HCT116 (cell line): Measurements from ENCODE around the gene SHC1. TPM values are rescaled to one million over a fixed set of nuclear protein-coding genes. Genes with fewer than 3 reads are reported as not detected.
A peak's percentile ranks its signal among the peaks of the same experiment; 100 is the strongest.

ENCODE experiments used
- ATAC-seq: fragments of 200-7000 bp; cut with Tn5 transposase; 2 replicates; pipeline ENCODE4 v1.9.1; 2020; ENCODE audit warnings: mild to moderate bottlenecking, moderate library complexity
- BruUV-seq: library from RNA; stranded (reverse); fragments of 400-500 nt; replicated peaks from 2 replicates; lab custom pipeline; 2021; lab: Mats Ljungman, UMichigan
- CTCF ChIA-PET: fragments of 300-600 bp; sonication (Branson Sonifier 250); formaldehyde crosslinking; loops from one replicate; lab custom pipeline; 2021; ENCODE audit warnings: antibody characterized with exemption; lab: Charles Lee
- POLR2A ChIA-PET: fragments of 300-600, 350-600 bp; sonication (Branson Sonifier 250); formaldehyde crosslinking; loops from one replicate; lab custom pipeline; 2021; ENCODE audit warnings: antibody characterized with exemption; lab: Charles Lee
- RAD21 ChIA-PET, 2 experiments: fragments of 300-600 bp; sonication (Branson Sonifier 250); formaldehyde crosslinking; loops; one replicate each; lab custom pipeline; 2023; ENCODE audit warnings: low total read pairs in 2 of 2; ENCODE audit not compliant: uncharacterized antibody in 2 of 2, unreplicated experiment in 2 of 2, low non-redundant PET in 1 of 2; lab: Charles Lee
- DNase-seq: peaks from one replicate; pipeline ENCODE4 v3.0.0-alpha.2; 2010; ENCODE audit warnings: low read depth, low spot score
- H2AFZ ChIP-seq: fragments of 200-600 bp; shearing (Covaris generic), sonication (generic); 2 replicates; pipeline ENCODE4 v1.6.1; 2017; ENCODE audit warnings: low read depth, mixed run types, mixed read lengths, antibody characterized with exemption, low read length; ENCODE audit not compliant: poor library complexity, severe bottlenecking
- H3K27ac ChIP-seq: 2 replicates; pipeline ENCODE4 v1.5.1; 2012; ENCODE audit warnings: low read depth, low read length
- H3K27me3 ChIP-seq: fragments of 200-600 bp; sonication (generic); 2 replicates; pipeline ENCODE4 v1.6.1; 2016; ENCODE audit warnings: mixed run types, low read length, mixed read lengths; ENCODE audit not compliant: insufficient read depth
- H3K36me3 ChIP-seq, 2 experiments: fragments of 200-500 bp in 1 of 2; fragments of 200-600 bp in 1 of 2; sonication (Bioruptor generic) in 1 of 2; sonication (generic) in 1 of 2; 2 replicates each; pipeline versions ENCODE4 v1.5.1 to v1.6.1; 2014 to 2016; ENCODE audit warnings: low read length in 2 of 2, inconsistent platforms in 1 of 2, mixed read lengths in 1 of 2, mixed run types in 1 of 2; ENCODE audit not compliant: insufficient read depth in 2 of 2, control insufficient read depth in 1 of 2
- H3K4me1 ChIP-seq, 2 experiments: fragments of 200-600 bp in 1 of 2; sonication (generic) in 1 of 2; 2 replicates each; pipeline versions ENCODE4 v1.5.1 to v1.6.1; 2012 to 2017; ENCODE audit warnings: low read length in 2 of 2, inconsistent platforms in 1 of 2, mild to moderate bottlenecking in 1 of 2, mixed read lengths in 1 of 2, mixed run types in 1 of 2, moderate library complexity in 1 of 2; ENCODE audit not compliant: insufficient read depth in 2 of 2, control insufficient read depth in 1 of 2
- H3K4me2 ChIP-seq: fragments of 200-600 bp; sonication (generic); 2 replicates; pipeline ENCODE4 v1.6.1; 2017; ENCODE audit warnings: mixed run types, low read length, mixed read lengths
- H3K4me3 ChIP-seq, 2 experiments: fragments of 200-600 bp in 1 of 2; sonication (generic) in 1 of 2; replicated peaks in 1 of 2; 2 replicates each; pipeline ENCODE4 v1.5.1; 2011 to 2016; ENCODE audit warnings: low read length in 2 of 2, control low read depth in 1 of 2, low read depth in 1 of 2, mild to moderate bottlenecking in 1 of 2, mixed read lengths in 1 of 2, mixed run types in 1 of 2
- H3K79me2 ChIP-seq: fragments of 200-600 bp; sonication (generic); 2 replicates; pipeline ENCODE4 v1.6.1; 2017; ENCODE audit warnings: mild to moderate bottlenecking, mixed run types, low read length, moderate library complexity, mixed read lengths; ENCODE audit not compliant: insufficient read depth
- H3K9ac ChIP-seq: fragments of 200-600 bp; sonication (generic); 2 replicates; pipeline ENCODE4 v1.6.1; 2016; ENCODE audit warnings: low read length, mixed read lengths
- H3K9me2 ChIP-seq: fragments of 200-600 bp; sonication (generic), shearing (Covaris generic); 2 replicates; pipeline ENCODE4 v1.6.1; 2017; ENCODE audit warnings: mixed run types, mild to moderate bottlenecking, moderate library complexity; ENCODE audit not compliant: insufficient read depth
- H3K9me3 ChIP-seq, 2 experiments: fragments of 200-500 bp in 1 of 2; fragments of 200-600 bp in 1 of 2; sonication (Bioruptor generic) in 1 of 2; sonication (generic) in 1 of 2; 2 replicates each; pipeline ENCODE4 v1.6.1; 2014 to 2017; ENCODE audit warnings: low read length in 2 of 2, mixed read lengths in 2 of 2, inconsistent platforms in 1 of 2, low read depth in 1 of 2, mild to moderate bottlenecking in 1 of 2, mixed run types in 1 of 2, moderate library complexity in 1 of 2; ENCODE audit not compliant: control insufficient read depth in 1 of 2, insufficient read depth in 1 of 2
- H4K20me1 ChIP-seq: fragments of 200-600 bp; sonication (generic), shearing (Covaris generic); 2 replicates; pipeline ENCODE4 v1.6.1; 2017; ENCODE audit warnings: mixed run types, mild to moderate bottlenecking, moderate library complexity; ENCODE audit not compliant: insufficient read depth
- CBX3 ChIP-seq: IDR thresholded peaks from 2 replicates; pipeline ENCODE4 v1.6.1; 2012; ENCODE audit warnings: low read depth
- EGR1 ChIP-seq: IDR thresholded peaks from 2 replicates; pipeline ENCODE4 v1.6.1; 2012; ENCODE audit warnings: low read depth
- POLR2A ChIP-seq: IDR thresholded peaks from 2 replicates; pipeline ENCODE4 v1.7.0; 2011; ENCODE audit warnings: borderline replicate concordance; ENCODE audit not compliant: insufficient read depth, insufficient read length; ENCODE audit errors: extremely low read depth
- SIN3A ChIP-seq: IDR thresholded peaks from 2 replicates; pipeline ENCODE4 v1.6.1; 2012; ENCODE audit warnings: low read depth
- SP1 ChIP-seq: IDR thresholded peaks from 2 replicates; pipeline ENCODE4 v1.6.1; 2012; ENCODE audit warnings: low read depth
- TCF7L2 ChIP-seq: IDR thresholded peaks from 2 replicates; pipeline ENCODE4 v1.7.0; 2011; ENCODE audit warnings: borderline replicate concordance, inconsistent platforms; ENCODE audit not compliant: insufficient read depth, insufficient read length; ENCODE audit errors: extremely low read depth
- intact Hi-C: fragments of 100-400 bp; cut with micrococcal nuclease; formaldehyde crosslinking; loops from 2 replicates; pipeline ENCODE4 v1.10.0; 2022
- total RNA-seq: library from RNA; stranded (reverse); gene quantifications from one replicate; pipeline ENCODE4 v1.2.1, GENCODE V29; 2021; ENCODE audit not compliant: unreplicated experiment
- TF ChIP-seq, protein P1 (sequence below), 3 experiments: fragments of 200-600 bp in 1 of 3; sonication (generic) in 1 of 3; IDR thresholded peaks in 2 of 3; conservative IDR thresholded peaks in 1 of 3; 2 replicates each; pipeline ENCODE4 v1.5.1; 2012 to 2017; ENCODE audit warnings: low read depth in 2 of 3, low read length in 2 of 3, antibody characterized with exemption in 1 of 3, borderline replicate concordance in 1 of 3, control low read depth in 1 of 3, mild to moderate bottlenecking in 1 of 3, mixed read lengths in 1 of 3, mixed run types in 1 of 3, moderate library complexity in 1 of 3; ENCODE audit not compliant: insufficient read depth in 1 of 3
- TF ChIP-seq, protein P2 (sequence below): IDR thresholded peaks from 2 replicates; pipeline ENCODE4 v1.6.1; 2012
- TF ChIP-seq, protein P3 (sequence below): IDR thresholded peaks from 2 replicates; pipeline ENCODE4 v1.6.1; 2012; ENCODE audit warnings: low read depth

The SHC1 gene
- total RNA-seq, 1 experiment from 2014 or later, result 148 TPM

DNA sequence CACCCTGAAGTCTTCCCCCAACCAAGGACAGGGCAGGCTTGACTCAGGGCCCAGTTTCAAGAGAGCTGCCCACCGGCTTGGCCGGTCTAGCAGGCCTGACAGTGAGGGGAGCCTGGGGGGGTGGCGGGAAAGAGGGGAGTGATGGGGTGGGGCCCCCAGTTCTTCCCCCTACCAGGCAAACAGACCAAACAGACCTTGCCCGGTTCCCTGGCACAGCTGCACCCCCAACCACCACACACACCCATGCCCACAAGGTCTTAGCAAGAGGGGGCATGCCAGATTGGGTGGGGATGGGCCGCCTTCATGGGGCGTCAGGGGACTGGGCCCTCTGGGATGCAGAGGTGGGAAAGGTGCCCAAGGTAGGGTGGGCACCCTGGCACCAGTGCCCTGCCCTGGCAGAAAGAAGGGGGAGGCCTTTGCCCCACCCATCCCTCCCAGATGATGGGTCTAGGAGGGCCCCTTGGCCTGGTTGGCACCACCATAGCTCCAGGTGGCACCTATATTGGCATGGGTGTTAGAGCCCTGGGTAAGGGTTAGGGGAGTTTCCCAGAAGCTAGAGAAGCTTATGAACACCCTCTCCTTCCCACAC, 41.0 kb upstream of the SHC1 start:
- H3K27me3 ChIP-seq, result no peaks in the 10 kb centered on the region
- ChIA-PET RAD21 (no interaction called here), CTCF (no interaction called here), POLR2A (interaction anchor here (0.5 to 1.0 kb wide), 2 partner anchors 10 to 20 kb away, joined by 3 read pairs; no protein-coding TSS in a partner anchor)
- no peak; the same call in 1 of the 2 replicates for ATAC-seq
- no TSS peak for BruUV-seq
- peaks cover 63% of the 10 kb centered on the region for H3K79me2 ChIP-seq
- TF ChIP-seq, protein P1, sequence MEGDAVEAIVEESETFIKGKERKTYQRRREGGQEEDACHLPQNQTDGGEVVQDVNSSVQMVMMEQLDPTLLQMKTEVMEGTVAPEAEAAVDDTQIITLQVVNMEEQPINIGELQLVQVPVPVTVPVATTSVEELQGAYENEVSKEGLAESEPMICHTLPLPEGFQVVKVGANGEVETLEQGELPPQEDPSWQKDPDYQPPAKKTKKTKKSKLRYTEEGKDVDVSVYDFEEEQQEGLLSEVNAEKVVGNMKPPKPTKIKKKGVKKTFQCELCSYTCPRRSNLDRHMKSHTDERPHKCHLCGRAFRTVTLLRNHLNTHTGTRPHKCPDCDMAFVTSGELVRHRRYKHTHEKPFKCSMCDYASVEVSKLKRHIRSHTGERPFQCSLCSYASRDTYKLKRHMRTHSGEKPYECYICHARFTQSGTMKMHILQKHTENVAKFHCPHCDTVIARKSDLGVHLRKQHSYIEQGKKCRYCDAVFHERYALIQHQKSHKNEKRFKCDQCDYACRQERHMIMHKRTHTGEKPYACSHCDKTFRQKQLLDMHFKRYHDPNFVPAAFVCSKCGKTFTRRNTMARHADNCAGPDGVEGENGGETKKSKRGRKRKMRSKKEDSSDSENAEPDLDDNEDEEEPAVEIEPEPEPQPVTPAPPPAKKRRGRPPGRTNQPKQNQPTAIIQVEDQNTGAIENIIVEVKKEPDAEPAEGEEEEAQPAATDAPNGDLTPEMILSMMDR (IDR thresholded peaks at IDR 0.05 in 2 of 3, conservative IDR thresholded peaks at IDR 0.05 in 1 of 3; ENCODE audit: borderline replicate concordance in 1 of 3, insufficient read depth in 1 of 3, low read depth in 2 of 3, low read length in 2 of 3), result no peak
- TF ChIP-seq POLR2A, result no peak
- H3K4me1 ChIP-seq, result peaks cover 7 to 61% of the 10 kb centered on the region in 2 experiments
- H4K20me1 ChIP-seq, result no peaks in the 10 kb centered on the region
- peaks cover 13 to 23% of the 10 kb centered on the region in 2 experiments; a peak in 3 of 4 replicates for H3K36me3 ChIP-seq
- intact Hi-C loops, result no loop called here
- peak overlapping the region; percentile 53 for H3K4me2 ChIP-seq
- H3K9me3 ChIP-seq, result no peaks in the 10 kb centered on the region
- no peaks in the 10 kb centered on the region for H3K9me2 ChIP-seq
- no peak for DNase-seq
- no peak overlapping the region for H3K27ac ChIP-seq
- no peak overlapping the region for H3K9ac ChIP-seq
- no peak overlapping the region for H3K4me3 ChIP-seq
- no peak overlapping the region for H2AFZ ChIP-seq

DNA sequence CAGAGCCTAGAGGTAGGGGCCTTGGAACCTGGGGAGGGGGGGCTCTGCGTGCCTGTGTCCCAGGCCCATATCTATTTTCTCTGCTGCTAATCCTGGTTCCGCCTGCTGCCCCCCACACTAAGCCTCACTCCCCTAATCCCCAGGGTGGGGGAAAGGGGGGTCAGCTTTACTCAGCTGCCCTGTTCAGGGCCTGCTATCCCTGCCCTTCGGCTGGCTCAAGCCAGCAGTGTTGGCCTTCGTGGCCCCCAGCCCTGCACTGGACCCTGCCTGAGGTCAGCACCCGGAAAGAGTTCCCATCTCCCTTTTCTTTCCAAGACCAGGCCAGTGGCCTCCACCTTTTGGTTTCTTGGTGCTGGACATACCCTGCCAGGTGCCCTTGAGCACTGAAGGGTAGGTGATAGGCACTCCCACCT, 40.5 kb upstream of the SHC1 start:
- BruUV-seq, result no TSS peak
- Histone ChIP-seq H3K79me2 (peaks cover 68% of the 10 kb centered on the region), H3K4me3 (no peak overlapping the region), H4K20me1 (no peaks in the 10 kb centered on the region), H3K9me3 (no peaks in the 10 kb centered on the region), H3K27me3 (no peaks in the 10 kb centered on the region), H3K27ac (no peak overlapping the region), H2AFZ (no peak overlapping the region), H3K4me2 (no peak overlapping the region), H3K9me2 (no peaks in the 10 kb centered on the region), H3K4me1 (peaks cover 7 to 63% of the 10 kb centered on the region in 2 experiments), H3K9ac (no peak overlapping the region), H3K36me3 (peaks cover 10 to 18% of the 10 kb centered on the region in 2 experiments; a peak in 3 of 4 replicates)
- POLR2A ChIA-PET, result no interaction called here
- TF ChIP-seq SP1 (no peak), POLR2A (no peak), SIN3A (no peak), TCF7L2 (no peak), CBX3 (no peak), EGR1 (no peak)
- TF ChIP-seq, protein P1 (IDR thresholded peaks at IDR 0.05 in 2 of 3, conservative IDR thresholded peaks at IDR 0.05 in 1 of 3; ENCODE audit: borderline replicate concordance in 1 of 3, insufficient read depth in 1 of 3, low read depth in 2 of 3, low read length in 2 of 3), result no peak
- TF ChIP-seq, protein P2, sequence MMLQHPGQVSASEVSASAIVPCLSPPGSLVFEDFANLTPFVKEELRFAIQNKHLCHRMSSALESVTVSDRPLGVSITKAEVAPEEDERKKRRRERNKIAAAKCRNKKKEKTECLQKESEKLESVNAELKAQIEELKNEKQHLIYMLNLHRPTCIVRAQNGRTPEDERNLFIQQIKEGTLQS, result no peak
- TF ChIP-seq, protein P3, sequence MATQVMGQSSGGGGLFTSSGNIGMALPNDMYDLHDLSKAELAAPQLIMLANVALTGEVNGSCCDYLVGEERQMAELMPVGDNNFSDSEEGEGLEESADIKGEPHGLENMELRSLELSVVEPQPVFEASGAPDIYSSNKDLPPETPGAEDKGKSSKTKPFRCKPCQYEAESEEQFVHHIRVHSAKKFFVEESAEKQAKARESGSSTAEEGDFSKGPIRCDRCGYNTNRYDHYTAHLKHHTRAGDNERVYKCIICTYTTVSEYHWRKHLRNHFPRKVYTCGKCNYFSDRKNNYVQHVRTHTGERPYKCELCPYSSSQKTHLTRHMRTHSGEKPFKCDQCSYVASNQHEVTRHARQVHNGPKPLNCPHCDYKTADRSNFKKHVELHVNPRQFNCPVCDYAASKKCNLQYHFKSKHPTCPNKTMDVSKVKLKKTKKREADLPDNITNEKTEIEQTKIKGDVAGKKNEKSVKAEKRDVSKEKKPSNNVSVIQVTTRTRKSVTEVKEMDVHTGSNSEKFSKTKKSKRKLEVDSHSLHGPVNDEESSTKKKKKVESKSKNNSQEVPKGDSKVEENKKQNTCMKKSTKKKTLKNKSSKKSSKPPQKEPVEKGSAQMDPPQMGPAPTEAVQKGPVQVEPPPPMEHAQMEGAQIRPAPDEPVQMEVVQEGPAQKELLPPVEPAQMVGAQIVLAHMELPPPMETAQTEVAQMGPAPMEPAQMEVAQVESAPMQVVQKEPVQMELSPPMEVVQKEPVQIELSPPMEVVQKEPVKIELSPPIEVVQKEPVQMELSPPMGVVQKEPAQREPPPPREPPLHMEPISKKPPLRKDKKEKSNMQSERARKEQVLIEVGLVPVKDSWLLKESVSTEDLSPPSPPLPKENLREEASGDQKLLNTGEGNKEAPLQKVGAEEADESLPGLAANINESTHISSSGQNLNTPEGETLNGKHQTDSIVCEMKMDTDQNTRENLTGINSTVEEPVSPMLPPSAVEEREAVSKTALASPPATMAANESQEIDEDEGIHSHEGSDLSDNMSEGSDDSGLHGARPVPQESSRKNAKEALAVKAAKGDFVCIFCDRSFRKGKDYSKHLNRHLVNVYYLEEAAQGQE, result no peak
- CTCF ChIA-PET, result no interaction called here
- intact Hi-C loops, result no loop called here
- DNase-seq (no peak), ATAC-seq (no peak)
- RAD21 ChIA-PET, result interaction anchor here in 1 of 2 experiments (1.1 kb wide), 1 partner anchor 33 kb away, joined by 4 read pairs; no protein-coding TSS in a partner anchor
